Motor neuron (in vitro differentiated cells): ENCODE data around the gene FAM13B. TPM values are rescaled to one million over a fixed set of nuclear protein-coding genes. Genes with fewer than 3 reads are reported as not detected.
"Not testable (repeated sequence)": the region's sequence is repeated elsewhere in the genome, so short reads cannot be mapped to it uniquely, and the experiment has no call there.

Experiments used
- ATAC-seq, 8 experiments: fragments of 200-7000 bp; cut with Tn5 transposase; replicated peaks in 6 of 8; 2 replicates each; pipeline ENCODE4 v1.8.0; 2021; ENCODE audit warnings: mild to moderate bottlenecking in 8 of 8, moderate library complexity in 8 of 8
- H3K27ac ChIP-seq, 2 donors: fragments of 250-450 bp; sonication (Bioruptor Pico); 2 replicates each; pipeline ENCODE4 v1.9.0; 2021; ENCODE audit warnings: antibody characterized with exemption in 2 of 2, mild to moderate bottlenecking in 2 of 2, moderate library complexity in 1 of 2
- H3K4me1 ChIP-seq, 2 donors: fragments of 250-450 bp; sonication (Bioruptor Pico); replicated peaks in 1 of 2; 2 replicates each; pipeline ENCODE4 v1.6.1; 2021; ENCODE audit warnings: antibody characterized with exemption in 2 of 2, mild to moderate bottlenecking in 2 of 2, moderate library complexity in 1 of 2
- H3K4me3 ChIP-seq, 5 donors: fragments of 250-450 bp; sonication (Bioruptor Pico); 2 replicates each; pipeline ENCODE4 v1.9.0; 2021; ENCODE audit warnings: antibody characterized with exemption in 5 of 5, mild to moderate bottlenecking in 5 of 5, moderate library complexity in 4 of 5
- WGBS, 10 experiments: fragments of 450-650 bp; shearing (Covaris generic); methylation state at CpG; one replicate each; pipeline ENCODE4 v1.0.0; 2022; 5-methylcytosine and 5-hydroxymethylcytosine counted together
- in situ Hi-C, 9 experiments: fragments of 400-800 bp; cut with MboI; loops; one replicate each; pipeline ENCODE4 v1.15.0; 2021; ENCODE audit warnings: low sequenced_read_pairs in 9 of 9, low pct_unique_long_range_greater_than_20kb in 2 of 9; ENCODE audit not compliant: unreplicated experiment in 9 of 9
- total RNA-seq, 8 experiments: library from RNA; unstranded; fragments of 300-600 nt; gene quantifications; 2 replicates each; pipeline versions ENCODE4 v1.2.3 to v1.2.4, GENCODE V29; 2022

FAM13B gene
- total RNA-seq = 10 to 100 TPM; 12.2 to 32.8 (median 23.9) TPM

DNA sequence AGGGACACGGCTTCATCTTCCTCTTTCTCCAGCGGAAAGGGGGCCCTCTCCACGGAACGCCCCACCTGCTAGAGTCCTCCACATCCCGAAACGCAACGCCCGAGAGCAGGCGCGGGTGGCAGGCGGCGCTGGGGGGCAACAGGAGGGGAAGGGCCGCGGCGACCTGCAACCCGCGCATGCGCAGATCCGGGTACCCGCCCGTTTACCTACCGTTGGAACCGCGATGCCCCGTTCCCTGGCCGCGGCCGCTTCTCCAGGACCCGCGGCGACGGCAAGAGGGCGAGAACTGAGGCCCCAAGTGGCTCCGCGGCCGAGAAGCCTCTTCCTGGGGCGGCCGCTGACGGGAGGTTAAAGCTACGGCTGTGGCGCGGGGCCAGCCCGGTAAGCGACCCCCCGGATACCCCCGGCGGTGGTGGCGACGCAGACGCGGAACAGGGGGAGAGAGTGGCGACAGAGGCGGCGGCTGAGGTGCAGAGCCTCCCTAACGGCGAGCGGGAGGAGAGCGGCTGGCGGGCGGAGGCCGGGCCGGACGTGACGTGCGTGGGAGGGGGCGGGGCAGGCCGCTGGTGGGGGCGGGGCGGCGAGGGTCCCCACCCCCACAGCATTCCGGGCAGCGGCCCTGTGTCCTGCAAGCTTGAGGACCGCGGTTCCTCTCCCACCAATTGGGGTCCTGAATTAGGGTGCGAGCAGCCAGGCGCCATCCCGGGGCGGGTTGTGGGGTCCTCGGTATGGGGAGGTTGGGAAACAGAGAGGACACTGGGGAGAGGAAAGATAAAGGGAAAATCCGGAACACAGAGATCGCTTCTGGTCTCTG is at the start of gene FAM13B:
TSS of gene FAM13B (minus strand) at position 508 of the 814 bp plus-strand sequence. CDS start 13,968 bp downstream, outside the sequence.
- peak; percentile 70 to 87 (median 83) for ATAC-seq
- Histone ChIP-seq H3K27ac (peak within 1 kb of the TSS; percentile 98 to 100), H3K4me1 (peaks cover 11 to 12% of the 10 kb centered on the region in 2 donors), H3K4me3 (peak within 1 kb of the TSS; percentile 96 to 100 (median 100))
- in situ Hi-C loops = no loop called here
- WGBS, 10 experiments = 0 to 13% (median 1%) methylated on average over 3 to 18 of the region's 81 CpGs; no CpG with 5 or more reads in 6 of the 10 experiments

DNA sequence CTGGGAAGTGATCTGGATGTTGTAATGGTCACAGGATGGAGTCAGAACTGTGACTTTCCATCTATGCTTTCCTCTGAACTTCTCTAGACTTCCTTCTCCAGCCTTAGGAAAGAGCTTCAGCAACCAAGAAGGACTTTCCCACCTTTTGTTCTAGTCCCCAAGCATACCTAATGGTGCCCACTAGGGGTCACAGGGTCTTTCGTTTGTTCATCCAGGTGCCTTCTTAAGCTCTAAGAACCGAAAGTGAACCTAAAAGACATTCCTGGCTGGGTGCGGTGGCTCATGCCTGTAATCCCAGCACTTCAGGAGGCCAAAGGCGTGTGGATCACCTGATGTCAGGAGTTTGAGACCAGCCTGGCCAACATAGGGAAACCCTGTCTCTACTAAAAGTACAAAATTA is 49.2 kb upstream of the FAM13B start:
- in situ Hi-C loops = no loop called here
- ATAC-seq = no peak

DNA sequence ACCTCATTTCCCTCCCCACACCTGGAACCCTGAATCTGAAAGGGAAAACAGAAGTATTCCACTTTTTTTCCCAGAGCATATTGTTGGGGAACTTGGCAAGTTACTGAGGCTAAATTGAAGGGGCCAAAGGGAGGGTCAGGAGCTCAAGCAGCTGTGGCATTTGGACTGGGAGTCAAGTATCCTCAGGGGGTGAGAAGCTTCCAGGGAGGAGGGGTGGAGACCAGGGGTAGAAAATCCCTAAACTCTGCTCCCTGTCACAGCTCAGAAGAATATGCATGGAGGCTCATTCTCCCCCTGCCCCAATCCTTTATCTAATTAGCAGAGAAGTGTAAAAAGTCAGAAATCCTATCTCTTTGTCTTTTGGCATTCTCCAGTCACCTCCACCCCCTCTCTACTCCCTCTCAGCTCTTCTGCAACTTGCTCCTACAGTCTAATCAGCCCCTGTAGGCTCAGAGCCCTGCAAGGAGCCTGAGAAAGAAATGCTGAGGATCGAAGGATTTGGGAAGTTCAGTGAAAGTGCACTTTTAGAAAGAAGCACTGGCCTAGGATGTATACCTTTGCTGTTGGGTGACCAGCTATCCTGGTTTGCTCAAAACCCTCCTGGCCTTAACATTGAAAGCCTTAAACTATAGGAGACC is 45.2 kb upstream of the FAM13B start:
- no peaks in the 10 kb centered on the region for H3K4me1 ChIP-seq
- no peak for ATAC-seq
- in situ Hi-C loops = loop anchor here in 1 of 9 experiments (10.0 kb wide), 1 partner anchor 57 kb away; the partner anchor contains the start of gene NME5
- H3K4me3 ChIP-seq = no peak overlapping the region
- H3K27ac ChIP-seq = no peak overlapping the region
- WGBS, 10 experiments = 0 to 50% methylated on average over 1 of the region's 1 CpG; no CpG with 5 or more reads in 8 of the 10 experiments

More for the DNA sequence above, 49.2 kb upstream of the FAM13B start:
- 39 to 100% (median 93%) methylated on average over 1 to 4 of the region's 4 CpGs; no CpG with 5 or more reads in 3 of the 10 experiments for WGBS, 10 experiments
- no peaks in the 10 kb centered on the region for H3K4me1 ChIP-seq
- H3K4me3 ChIP-seq = no peak overlapping the region
- H3K27ac ChIP-seq = no peak overlapping the region

DNA sequence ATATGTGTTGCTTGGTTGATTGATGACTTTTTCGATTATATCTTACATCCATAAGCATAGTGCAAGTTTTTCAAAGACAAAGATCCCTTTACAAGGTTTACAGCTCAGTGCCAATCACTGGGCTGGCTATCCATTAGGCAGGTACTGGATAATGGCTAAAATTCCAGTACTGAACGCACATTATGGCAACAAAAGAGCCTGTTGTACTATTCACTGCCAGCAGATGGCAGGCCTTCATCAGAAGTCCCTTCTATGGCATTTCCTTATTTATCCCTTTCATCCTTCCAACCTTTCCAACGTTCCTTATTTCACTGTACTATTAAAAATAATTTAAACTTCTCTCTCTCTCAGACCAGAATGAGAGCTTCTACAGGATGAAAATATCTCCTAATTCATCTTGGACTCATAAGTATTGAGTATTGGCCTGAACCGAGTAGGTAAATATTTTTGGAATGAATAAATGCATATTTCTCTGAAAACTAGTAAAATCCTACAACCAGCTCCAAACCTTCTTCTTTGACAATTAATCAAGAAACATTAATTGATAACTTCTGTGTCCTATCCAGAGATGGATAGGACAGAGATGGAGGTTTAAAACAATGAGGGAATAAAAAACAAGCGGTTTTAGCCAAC is 44.3 kb upstream of the FAM13B start:
- H3K4me1 ChIP-seq = no peaks in the 10 kb centered on the region
- no peak overlapping the region for H3K4me3 ChIP-seq
- in situ Hi-C loops = loop anchor here in 1 of 9 experiments (10.0 kb wide), 1 partner anchor 58 kb away; the partner anchor contains the start of gene NME5
- no peak overlapping the region for H3K27ac ChIP-seq
- WGBS, 10 experiments = 0 to 67% (median 44%) methylated on average over 2 to 5 of the region's 5 CpGs; no CpG with 5 or more reads in 1 of the 10 experiments
- ATAC-seq = peak in 7 of 8 experiments; percentile 31 to 68 (median 57)

DNA sequence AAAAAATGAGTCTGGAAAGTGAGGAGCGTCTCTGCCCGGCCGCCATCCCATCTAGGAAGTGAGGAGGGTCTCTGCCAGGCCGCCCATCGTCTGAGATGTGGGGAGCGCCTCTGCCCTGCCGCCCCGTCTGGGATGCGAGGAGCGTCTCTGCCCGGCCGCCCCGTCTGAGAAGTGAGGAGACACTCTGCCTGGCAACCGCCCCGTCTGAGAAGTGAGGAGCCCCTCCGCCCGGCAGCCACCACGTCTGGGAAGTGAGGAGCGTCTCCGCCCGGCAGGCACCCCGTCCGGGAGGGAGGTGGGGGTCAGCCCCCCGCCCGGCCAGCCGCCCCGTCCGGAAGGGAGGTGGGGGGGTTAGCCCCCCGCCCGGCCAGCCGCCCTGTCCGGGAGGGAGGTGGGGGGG is 37.1 kb upstream of the FAM13B start:
- in situ Hi-C loops = loop anchor here in 1 of 9 experiments (10.0 kb wide), 1 partner anchor 65 kb away; the partner anchor contains the start of gene NME5
- WGBS, 10 experiments = no CpG with 5 or more reads among the region's 32 CpGs
- not testable (repeated sequence) for H3K27ac ChIP-seq, H3K4me1 ChIP-seq, ATAC-seq, H3K4me3 ChIP-seq

DNA sequence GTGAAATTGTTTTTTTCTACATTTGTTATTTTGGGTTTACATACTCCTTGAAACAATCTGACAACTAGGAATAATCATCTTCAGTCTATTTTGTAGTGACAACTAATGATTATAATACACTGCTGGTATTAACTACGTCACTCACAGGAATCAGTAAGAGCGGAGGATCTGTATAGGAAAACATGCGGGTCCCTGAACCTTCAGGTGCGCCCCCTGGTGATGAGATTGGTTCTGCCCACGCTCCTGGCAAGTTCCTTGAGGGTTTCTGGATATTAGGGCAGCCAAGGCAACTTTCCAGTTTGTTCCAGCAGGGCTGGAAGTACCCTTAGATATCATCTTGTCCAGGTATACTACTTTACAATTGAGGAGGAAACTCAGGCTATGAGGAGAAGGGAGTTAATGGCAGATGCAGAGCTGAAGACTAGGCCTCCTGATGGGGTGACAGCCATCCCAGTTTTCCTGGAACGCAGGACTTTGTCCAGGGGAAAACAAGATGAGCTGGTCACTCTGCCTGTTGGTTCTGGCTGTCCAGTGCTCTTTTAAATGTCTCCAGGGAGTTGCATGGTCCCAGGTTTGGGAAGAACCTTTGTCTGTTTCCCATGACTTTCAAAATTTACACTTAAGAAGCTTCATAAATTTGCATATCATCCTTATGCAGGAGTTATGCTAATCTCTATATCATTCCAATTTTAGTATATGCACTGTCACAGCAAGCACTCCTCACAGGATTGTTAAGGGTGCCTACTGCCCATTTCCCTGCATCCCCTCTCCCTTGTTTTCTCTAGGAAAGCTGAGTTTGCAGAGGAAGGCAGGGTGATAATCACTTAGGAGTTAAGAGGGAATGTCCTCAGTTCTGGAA is 36.1 kb upstream of the FAM13B start:
- peak in 3 of 8 experiments; percentile 89 to 97 (median 94) for ATAC-seq
- WGBS, 10 experiments = 0 to 100% (median 69%) methylated on average over 1 to 6 of the region's 6 CpGs; no CpG with 5 or more reads in 2 of the 10 experiments
- Histone ChIP-seq H3K4me3 (no peak overlapping the region), H3K4me1 (no peaks in the 10 kb centered on the region), H3K27ac (no peak overlapping the region)
- in situ Hi-C loops = no loop called here

DNA sequence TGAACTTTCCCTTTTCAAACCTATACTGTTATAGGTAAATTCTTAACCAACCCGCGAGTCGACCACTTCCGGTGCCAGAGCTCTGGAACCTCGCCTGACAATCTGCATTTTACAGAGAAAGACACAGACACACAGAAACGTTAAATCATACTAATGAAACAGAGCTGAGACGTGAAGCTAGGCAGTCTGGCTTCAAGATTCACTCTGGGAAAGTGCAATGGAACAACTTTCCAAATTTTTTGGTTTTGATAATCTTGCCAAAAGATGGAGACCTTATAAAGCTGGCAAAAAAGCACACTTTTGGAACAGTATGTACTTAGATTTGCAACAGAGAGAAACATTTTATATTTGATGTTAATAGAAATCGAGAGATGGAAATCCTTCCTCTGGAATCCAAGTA is 35.1 kb upstream of the FAM13B start:
- in situ Hi-C loops = no loop called here
- Histone ChIP-seq H3K4me3 (no peak overlapping the region), H3K4me1 (no peaks in the 10 kb centered on the region), H3K27ac (no peak overlapping the region)
- WGBS, 10 experiments = 15 to 100% (median 84%) methylated on average over 1 to 7 of the region's 8 CpGs; no CpG with 5 or more reads in 3 of the 10 experiments
- no peak for ATAC-seq

DNA sequence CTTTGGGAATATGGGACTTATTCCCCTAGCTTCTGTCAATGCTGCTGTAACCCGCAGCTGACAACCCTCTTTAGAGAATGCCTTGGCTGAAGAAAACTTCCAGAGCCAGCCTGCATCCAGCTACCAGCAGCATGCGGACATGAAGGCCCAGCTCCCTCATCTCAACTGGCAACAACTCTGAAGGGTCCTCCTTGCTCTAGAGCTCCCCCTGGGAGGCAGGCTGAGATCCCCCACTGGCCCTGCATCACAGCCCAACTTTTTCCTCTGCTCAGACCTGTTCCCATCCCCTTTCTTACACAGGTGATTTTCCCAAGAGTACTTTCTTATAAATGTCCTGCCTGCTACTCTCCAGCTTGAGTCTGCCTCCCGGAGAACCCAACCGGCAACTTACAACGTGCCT is 32.2 kb upstream of the FAM13B start:
- H3K4me3 ChIP-seq = no peak overlapping the region
- no peak for ATAC-seq
- in situ Hi-C loops = no loop called here
- WGBS, 10 experiments = 48 to 100% (median 83%) methylated on average over 1 to 3 of the region's 5 CpGs; no CpG with 5 or more reads in 3 of the 10 experiments
- no peaks in the 10 kb centered on the region for H3K4me1 ChIP-seq
- H3K27ac ChIP-seq = no peak overlapping the region

DNA sequence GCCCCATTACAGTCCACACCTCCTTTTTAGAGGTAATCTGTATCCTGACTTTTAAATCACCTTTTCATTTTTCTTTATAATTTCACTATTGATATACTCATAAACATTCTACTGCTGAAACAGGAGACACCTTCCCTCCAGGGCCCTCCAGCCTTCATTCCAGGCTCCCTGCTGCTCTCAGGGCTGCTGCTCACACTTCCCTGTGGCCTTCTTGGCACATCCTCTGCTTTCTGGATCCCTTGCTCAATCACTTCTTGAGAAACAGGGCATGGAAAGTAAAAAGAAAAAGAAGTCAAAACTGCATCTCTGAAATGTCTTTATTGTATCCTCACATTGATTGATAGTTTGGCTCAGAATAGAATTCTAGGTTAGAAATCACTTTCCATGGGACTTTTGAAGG is 31.6 kb upstream of the FAM13B start:
- no peak overlapping the region for H3K4me3 ChIP-seq
- no peak overlapping the region for H3K27ac ChIP-seq
- peak in 1 of 8 experiments; percentile 11 for ATAC-seq
- in situ Hi-C loops = no loop called here
- no peaks in the 10 kb centered on the region for H3K4me1 ChIP-seq

DNA sequence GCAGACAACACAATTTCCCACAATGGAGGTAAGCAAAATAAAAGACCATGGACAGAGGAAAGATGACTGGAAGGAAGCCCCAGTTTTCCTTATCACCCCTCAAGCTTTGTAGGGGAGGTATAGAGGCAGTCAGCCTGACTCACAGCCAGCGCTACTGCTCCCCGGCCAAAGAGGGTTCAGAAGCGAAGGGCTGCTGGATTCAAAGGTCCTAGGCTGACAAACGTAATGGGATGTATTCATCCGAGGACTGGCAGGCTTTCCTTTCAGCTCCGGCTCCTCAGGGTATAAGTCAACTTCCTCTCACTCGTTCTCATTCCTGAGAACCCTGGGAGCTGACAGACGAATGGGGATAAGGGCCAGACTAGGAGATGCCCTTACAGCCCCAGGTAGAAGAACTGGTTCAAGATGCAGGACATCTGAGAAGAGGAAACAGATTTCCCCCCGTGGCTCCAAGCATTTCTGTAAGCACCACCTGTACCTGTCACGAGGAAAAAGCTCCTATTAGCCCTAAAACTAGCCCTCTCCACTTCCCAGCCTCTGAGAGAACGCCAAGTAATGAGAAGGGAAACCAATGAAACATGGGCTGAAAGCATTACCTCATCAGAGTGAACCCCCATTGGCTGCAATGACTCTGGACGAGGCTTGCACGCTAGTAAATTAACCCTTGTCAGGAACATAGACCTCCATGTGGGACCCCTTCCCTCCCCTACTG is 22.1 kb upstream of the FAM13B start:
- Histone ChIP-seq H3K4me1 (no peaks in the 10 kb centered on the region), H3K27ac (no peak overlapping the region), H3K4me3 (peak overlapping the region in 3 of 5 donors; percentile 9 to 12 (median 11))
- ATAC-seq = peak in 6 of 8 experiments; percentile 23 to 79 (median 60)
- WGBS, 10 experiments = 0 to 71% (median 38%) methylated on average over 1 to 7 of the region's 13 CpGs; no CpG with 5 or more reads in 2 of the 10 experiments
- in situ Hi-C loops = no loop called here

DNA sequence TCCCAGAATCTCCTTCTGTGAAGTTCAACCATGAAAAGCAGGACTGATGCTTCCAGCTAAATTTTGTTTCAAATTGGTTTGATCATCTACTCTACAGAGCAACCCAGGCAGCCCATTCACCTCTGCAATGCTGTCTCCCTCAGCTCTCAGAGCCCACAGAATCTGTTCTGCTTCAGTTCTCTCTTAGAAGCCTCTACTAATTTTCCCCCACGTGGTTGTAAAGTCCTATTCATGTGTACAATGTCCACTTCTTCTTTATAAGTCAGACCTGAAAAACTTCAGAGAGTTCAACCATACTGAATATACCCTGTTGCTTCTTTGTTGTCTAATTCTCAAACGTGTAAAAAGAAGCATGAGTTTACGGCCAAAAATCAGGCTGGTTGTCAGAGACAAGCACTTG is 21.3 kb upstream of the FAM13B start:
- no peak overlapping the region for H3K27ac ChIP-seq
- 0 to 34% (median 20%) methylated on average over 1 to 3 of the region's 3 CpGs; no CpG with 5 or more reads in 1 of the 10 experiments for WGBS, 10 experiments
- in situ Hi-C loops = no loop called here
- H3K4me3 ChIP-seq = no peak overlapping the region
- no peaks in the 10 kb centered on the region for H3K4me1 ChIP-seq
- no peak for ATAC-seq

DNA sequence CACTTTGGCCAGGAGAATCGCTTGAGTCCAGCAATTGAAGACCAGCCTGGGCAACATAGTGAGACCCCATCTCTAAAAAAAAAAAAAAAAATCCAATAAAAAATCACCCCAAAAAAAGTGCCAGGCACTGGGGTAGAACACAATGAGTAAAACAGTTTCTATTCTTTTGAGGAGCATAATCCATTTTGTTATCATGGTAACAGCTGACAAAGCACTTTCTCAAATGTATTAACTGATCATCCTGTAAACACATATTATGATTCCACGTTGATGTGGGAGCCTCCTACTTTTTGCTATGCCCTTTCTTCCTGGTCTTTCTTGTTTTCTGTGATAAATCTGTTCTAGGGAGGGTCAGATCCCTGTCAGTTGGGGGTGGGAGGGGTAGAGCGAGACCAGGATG is 20.7 kb upstream of the FAM13B start:
- H3K27ac ChIP-seq = no peak overlapping the region

More for the DNA sequence above, 20.7 kb upstream of the FAM13B start:
- WGBS, 10 experiments = 43 to 100% (median 60%) methylated on average over 1 to 3 of the region's 3 CpGs; no CpG with 5 or more reads in 3 of the 10 experiments
- in situ Hi-C loops = no loop called here
- ATAC-seq = no peak
- H3K4me3 ChIP-seq = no peak overlapping the region
- H3K4me1 ChIP-seq = no peaks in the 10 kb centered on the region
